Measurements from ENCODE around the gene NDUFC1.

Gene NDUFC1

GRCh38 chr4:139301113-139301820, 1.0 kb downstream of the NDUFC1 start, which contains the start of gene NAA15 (continued):
- TF ChIP-seq ZNF148 (tag by site-specific recombination; IDR thresholded peaks at IDR 0.05; ENCODE audit: borderline replicate concordance) (no peak), ZNF837 (tag by site-specific recombination; IDR thresholded peaks at IDR 0.05) (no peak), ZNF138 (tag by site-specific recombination; IDR thresholded peaks at IDR 0.05; ENCODE audit: borderline replicate concordance) (no peak), ZNF621 (tag by site-specific recombination; IDR thresholded peaks at IDR 0.05) (no peak), PRDM2 (tag by site-specific recombination; IDR thresholded peaks at IDR 0.05; ENCODE audit: borderline replicate concordance) (no peak), OSR2 (tag by site-specific recombination; IDR thresholded peaks at IDR 0.05) (no peak), SP3 (tag by site-specific recombination; IDR thresholded peaks at IDR 0.05) (peak; percentile 84), ZNF518A (tag by site-specific recombination; conservative IDR thresholded peaks at IDR 0.05; ENCODE audit: low read depth) (peak; percentile 60; the same call in 1 of the 2 replicates), ZNF513 (tag by site-specific recombination; IDR thresholded peaks at IDR 0.05) (no peak), PRDM4 (tag by site-specific recombination; IDR thresholded peaks at IDR 0.05) (no peak), YY2 (tag by site-specific recombination; IDR thresholded peaks at IDR 0.05) (peak; percentile 87), ZBTB11 (tag by site-specific recombination; conservative IDR thresholded peaks at IDR 0.05; ENCODE audit: low read depth) (peak; percentile 51), KLF8 (tag by site-specific recombination; IDR thresholded peaks at IDR 0.05) (peak; percentile 5; the same call in 1 of the 2 replicates), ZNF558 (tag by site-specific recombination; IDR thresholded peaks at IDR 0.05) (no peak), ZBTB44 (tag by site-specific recombination; IDR thresholded peaks at IDR 0.05) (no peak)
